GM19452 (cell line): ENCODE results near the gene CEP192.
A peak's percentile ranks its signal among the peaks of the same experiment; 100 is the strongest.
"Not testable (repeated sequence)": the region's sequence is repeated elsewhere in the genome, so short reads cannot be mapped to it uniquely, and the experiment has no call there.

ENCODE experiments used
- ATAC-seq: cut with Tn5 transposase; IDR thresholded peaks from one replicate; pipeline ENCODE4 v1.9.1; 2021; ENCODE audit not compliant: unreplicated experiment

The CEP192 gene

GRCh38 chr18:13028869-13029268 lies 37.7 kb downstream of the CEP192 start:
- no peak for ATAC-seq

DNA sequence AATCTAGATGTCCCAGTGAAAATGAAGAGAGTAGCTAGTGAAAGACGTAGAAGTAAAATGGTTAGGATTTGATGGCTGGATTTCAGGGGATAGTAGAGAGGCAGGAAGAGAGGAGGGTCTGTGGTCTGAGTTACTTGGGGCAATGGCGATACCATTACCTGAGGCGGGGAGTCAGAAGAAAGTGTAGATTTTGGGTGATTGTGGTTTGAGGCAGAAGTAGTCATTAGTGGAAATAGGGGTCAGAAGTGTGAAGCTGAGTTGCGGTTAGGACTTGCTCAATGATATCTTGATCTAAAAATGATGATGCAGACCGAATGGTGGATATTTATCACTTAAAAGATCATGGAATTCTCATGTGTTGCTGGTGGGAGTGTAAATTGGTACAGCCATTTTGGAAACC lies 41.0 kb downstream of the CEP192 start:
- no peak for ATAC-seq

DNA sequence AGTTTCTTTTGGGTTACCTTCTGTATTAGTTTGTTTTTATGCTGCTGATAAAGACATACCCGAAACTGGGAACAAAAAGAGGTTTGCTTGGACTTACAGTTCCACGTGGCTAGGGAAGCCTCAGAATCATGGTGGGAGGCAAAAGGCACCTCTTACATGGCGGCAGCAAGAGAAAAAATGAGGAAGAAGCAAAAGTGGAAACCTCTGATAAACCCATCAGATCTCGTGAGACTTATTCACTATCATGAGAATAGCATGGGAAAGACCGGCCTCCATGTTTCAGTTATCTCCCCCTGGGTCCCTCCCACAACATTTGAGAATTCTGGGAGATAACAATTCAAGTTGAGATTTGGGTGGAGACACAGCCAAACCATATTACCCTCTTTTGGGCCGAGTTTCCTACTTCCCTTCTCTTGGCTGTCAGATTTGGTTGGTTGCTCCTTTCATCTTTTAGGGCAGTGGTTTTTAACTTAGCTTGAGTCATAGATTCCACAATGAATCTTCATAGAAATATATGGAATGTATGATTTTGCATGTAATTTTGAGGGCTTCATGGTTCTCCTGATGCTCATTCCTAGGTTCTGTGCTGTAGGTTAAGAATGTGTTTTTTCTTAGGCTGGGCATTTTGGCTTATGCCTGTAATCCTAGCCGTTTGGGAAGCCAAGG lies 44.2 kb downstream of the CEP192 start:
- no peak for ATAC-seq

DNA sequence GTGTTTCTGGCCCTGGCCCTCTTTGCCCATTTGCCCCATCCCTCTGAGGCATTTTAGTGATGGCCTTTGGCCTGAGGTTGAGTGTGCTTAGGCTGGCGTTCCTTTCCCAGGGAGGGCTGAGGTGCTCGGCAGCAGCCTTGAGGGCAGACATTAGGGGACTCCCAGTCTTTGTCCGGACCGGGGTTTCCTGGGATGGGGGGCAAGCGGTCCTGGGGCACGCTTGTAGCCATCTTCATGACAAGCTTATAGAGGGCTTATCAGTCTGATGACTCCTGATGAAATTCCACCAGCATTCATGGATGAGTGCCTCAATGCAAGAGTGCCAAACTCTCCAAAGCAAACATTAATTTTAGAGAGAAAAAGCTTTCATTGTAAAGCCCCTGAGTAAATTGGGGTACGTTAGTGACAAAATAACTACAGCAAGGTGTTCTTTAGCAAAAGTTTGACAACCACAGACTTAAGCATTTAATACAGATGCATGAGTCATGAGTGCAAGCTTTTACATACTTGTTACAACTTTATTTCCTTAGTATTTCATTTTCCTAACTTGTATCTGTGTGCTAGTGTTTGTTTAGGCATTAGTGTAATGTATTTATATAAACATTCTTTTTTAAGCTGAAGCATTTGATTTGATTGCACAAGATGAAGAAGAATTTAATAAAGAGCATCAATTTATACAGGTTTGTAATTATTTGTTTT lies 45.6 kb downstream of the CEP192 start:
- ATAC-seq, result no peak

- no peak for ATAC-seq
Observed at GRCh38 chr18:13039806-13040205, 48.6 kb downstream of the CEP192 start.

DNA sequence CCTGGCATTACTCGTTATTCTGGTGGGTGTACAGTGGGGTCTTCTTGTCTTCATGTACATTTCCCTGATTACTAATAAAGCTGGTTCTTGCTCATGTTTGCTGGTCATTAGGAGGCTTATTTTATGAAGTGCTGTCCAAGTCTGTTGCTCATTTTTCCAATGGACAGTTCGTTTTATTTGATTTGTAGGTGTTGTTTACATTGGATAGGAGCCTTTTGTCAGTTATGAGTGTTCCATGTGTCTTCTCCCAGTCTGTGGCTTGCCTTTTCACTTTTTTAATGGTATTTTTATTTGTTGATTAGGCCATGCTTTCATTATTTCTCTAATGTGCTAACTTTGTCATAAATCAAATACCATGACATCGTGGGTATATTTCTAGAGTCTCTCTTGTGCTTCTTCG lies 51.9 kb downstream of the CEP192 start:
- no peak for ATAC-seq

- no peak for ATAC-seq
Observed at GRCh38 chr18:13048061-13048595, 57.0 kb downstream of the CEP192 start.

- no peak for ATAC-seq
Observed at GRCh38 chr18:13051159-13051558, 60.0 kb downstream of the CEP192 start.

DNA sequence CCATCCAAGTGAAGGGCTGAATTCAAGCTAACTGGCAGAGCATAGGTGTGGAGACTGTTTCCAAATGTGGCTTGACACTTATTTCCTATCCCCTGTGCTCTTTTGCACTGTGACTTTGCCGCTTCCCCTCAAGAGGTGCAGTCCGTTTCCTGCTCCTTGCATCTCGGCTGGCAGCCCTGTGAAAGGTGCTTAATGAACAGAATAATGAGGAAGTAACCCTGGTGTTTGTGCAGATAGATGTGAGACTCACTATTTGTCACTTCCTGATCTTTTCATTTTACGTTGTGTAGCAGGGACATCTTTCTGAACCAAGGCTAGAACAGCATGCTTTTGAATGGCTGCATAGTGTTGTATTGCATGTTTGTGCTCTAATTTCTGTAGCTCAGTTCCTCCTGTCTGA lies 60.8 kb downstream of the CEP192 start:
- ATAC-seq, result peak; percentile 67

- ATAC-seq, result no peak
Observed at GRCh38 chr18:13054336-13054735, 63.2 kb downstream of the CEP192 start.

DNA sequence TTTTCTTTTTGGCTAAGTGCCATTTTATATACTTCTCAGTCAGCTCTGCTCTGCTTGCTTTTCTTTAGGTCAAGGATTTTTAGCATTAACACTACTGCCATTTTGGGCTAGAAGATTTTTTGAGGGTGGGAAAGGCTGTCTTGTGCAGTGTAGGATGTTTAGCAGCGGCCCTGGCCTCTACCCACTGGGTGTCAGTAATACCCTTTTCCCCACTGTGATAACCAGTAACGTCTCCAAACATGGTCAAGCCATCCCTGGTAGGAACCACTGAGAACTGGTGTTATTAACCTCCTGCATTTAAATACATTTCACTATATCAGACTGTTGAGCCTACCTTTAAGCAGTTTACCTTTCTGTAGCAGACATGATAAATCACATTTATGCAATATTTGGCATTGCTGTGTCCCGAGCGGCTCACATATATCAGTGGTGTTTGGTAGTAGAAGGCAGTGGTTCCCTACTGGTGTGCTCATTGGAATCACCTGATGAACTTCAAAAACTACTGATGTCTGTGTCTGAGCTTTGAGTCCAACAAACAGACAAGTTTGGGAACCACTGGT lies 70.5 kb downstream of the CEP192 start:
- ATAC-seq, result no peak

- ATAC-seq, result no peak
Observed at GRCh38 chr18:13067124-13067523, 76.0 kb downstream of the CEP192 start.

GRCh38 chr18:13067966-13068365 lies 76.8 kb downstream of the CEP192 start:
- no peak for ATAC-seq

GRCh38 chr18:13070460-13070859 lies 79.3 kb downstream of the CEP192 start:
- no peak for ATAC-seq

DNA sequence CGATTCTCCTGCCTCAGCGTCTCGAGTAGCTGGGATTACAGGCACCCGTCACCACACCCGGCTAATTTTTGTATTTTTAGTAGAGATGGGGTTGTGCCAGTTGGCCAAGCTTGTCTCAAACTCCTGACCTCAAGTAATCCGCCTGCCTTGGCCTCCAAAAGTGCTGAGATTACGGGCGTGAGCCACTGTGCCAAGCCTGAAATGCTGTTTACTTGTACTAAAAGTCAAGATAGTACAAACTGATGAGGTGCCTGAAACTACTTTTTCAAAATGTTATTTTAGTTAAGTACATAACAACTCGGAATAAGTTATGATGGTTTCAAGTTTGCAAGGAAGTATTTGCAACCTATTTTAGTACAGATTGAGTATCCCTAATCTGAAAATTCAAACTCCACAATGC lies 85.7 kb downstream of the CEP192 start:
- ATAC-seq, result no peak

DNA sequence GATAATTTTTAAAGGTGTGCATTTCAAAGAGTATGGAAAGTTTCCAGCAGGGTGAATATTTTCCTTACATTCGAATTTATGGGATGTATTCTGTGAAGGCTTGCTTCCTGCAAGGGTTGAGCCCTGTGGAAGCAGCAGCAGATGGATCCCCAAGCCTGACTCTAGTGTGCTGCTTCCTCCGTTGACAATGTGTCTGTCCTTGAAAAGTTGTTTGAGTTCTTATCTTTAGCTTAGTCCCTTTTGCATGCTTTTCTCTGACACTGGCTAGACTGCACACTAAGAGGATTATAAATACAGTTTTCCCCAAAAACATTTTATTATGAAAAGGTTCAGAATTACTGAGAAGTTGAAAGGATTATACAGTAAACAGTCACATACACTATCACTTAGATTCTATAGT lies 86.3 kb downstream of the CEP192 start:
- no peak for ATAC-seq

GRCh38 chr18:13078065-13078464 lies 86.9 kb downstream of the CEP192 start:
- not testable (repeated sequence) for ATAC-seq

- no peak for ATAC-seq
Observed at GRCh38 chr18:13086906-13087305, 95.7 kb downstream of the CEP192 start.

DNA sequence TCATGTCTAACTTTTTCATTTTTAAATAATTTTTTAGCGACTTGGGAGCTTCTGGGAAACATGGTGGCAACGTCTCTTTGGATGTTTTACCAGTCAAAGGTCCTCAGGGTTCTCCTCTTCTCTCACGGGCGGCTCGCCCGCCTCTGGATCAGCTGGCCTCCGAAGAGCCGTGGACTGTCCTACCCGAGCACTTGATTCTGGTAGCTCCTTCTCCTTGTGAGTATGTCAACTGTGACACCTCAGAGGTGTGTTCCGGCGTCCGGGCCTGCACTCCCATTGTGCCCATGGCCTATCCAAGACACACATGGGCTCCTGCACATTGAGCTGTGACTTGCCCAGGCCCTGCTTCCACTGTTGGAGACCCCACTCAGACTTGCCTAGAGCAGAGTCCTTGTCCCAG lies 104.3 kb downstream of the CEP192 start:
- no peak for ATAC-seq

DNA sequence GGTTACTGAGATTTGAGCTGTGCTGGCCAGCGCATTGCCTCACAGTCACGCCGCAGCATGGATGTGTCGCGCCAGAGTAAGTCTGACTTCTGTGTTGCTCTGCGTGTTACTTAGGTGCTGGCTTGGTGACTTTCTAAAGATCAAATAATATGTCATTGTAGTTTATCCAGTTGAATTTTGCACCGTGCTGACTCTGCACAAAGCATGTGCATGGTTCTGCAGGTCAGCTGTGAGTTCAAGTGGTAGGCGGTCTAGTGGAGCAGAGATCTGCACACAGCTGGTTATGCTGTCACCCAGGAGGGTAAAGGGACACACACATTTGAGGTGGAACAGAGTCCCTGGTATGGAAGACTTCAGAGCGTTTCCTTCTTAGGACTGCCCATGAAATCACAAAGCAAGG lies 105.1 kb downstream of the CEP192 start:
- no peak for ATAC-seq

- ATAC-seq, result no peak
Observed at GRCh38 chr18:13096719-13097118, 105.6 kb downstream of the CEP192 start.

DNA sequence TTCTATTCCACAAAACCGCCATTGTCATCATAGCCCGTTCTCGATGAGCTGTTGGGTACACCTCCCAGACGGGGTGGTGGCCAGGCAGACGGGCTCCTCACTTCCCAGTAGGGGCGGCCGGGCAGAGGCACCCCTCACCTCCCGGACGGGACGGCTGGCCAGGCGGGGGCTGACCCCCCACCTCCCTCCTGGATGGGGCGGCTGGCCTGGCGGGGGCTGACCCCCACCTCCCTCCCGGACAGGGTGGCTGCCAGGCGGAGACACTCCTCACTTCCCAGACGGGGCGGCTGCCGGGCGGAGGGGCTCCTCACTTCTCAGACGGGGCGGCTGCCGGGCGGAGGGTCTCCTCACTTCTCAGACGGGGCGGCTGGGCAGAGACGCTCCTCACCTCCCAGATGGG lies 106.9 kb downstream of the CEP192 start:
- not testable (repeated sequence) for ATAC-seq
